Heart right ventricle (tissue), 16 donors: Measurements from ENCODE around the gene PLEKHA1. TPM values are rescaled to one million over a fixed set of nuclear protein-coding genes. Genes with fewer than 3 reads are reported as not detected.

ENCODE experiments used
- ATAC-seq, 8 donors: fragments of 200-7000 bp; cut with Tn5 transposase; one replicate each; pipeline ENCODE4 v1.9.1; 2020; ENCODE audit warnings: mild to moderate bottlenecking in 8 of 8, moderate library complexity in 8 of 8, moderate number of reproducible peaks in 1 of 8
- DNase-seq, 2 donors: peaks; one replicate each; pipeline ENCODE4 v3.0.0-alpha.2; 2020
- H3K27ac ChIP-seq, 10 donors: fragments of 200-600 bp; sonication (generic) in 2 of 10; one replicate each; pipeline versions ENCODE4 v1.5.0 to v1.8.0; 2020 to 2022; ENCODE audit warnings: mild to moderate bottlenecking in 3 of 10
- H3K27me3 ChIP-seq, 7 donors: fragments of 200-600 bp; one replicate each; pipeline ENCODE4 v1.8.0; 2021 to 2022; ENCODE audit warnings: mild to moderate bottlenecking in 2 of 7
- H3K36me3 ChIP-seq, 9 donors: fragments of 200-600 bp; sonication (generic) in 1 of 9; one replicate each; pipeline versions ENCODE4 v1.5.0 to v1.8.0; 2020 to 2022; ENCODE audit warnings: mild to moderate bottlenecking in 2 of 9
- H3K4me1 ChIP-seq, 9 donors: fragments of 200-600 bp; sonication (generic) in 1 of 9; one replicate each; pipeline versions ENCODE4 v1.5.0 to v1.8.0; 2020 to 2022; ENCODE audit warnings: mild to moderate bottlenecking in 4 of 9
- H3K4me3 ChIP-seq, 10 donors: fragments of 200-600 bp; sonication (generic) in 2 of 10; one replicate each; pipeline versions ENCODE4 v1.5.0 to v1.8.0; 2020 to 2022; ENCODE audit warnings: mild to moderate bottlenecking in 7 of 10, moderate library complexity in 2 of 10
- H3K9me3 ChIP-seq, 11 donors: fragments of 200-600 bp in 10 of 11; sonication (generic) in 2 of 11; one replicate each; pipeline versions ENCODE4 v1.5.0 to v1.8.0; 2013 to 2022; ENCODE audit warnings: mild to moderate bottlenecking in 2 of 11, control low read depth in 1 of 11, moderate library complexity in 1 of 11
- CTCF ChIP-seq, 9 donors: fragments of 200-600 bp; sonication (generic) in 2 of 9; IDR thresholded peaks; one replicate each; pipeline versions ENCODE4 v1.5.0 to v1.8.0; 2021 to 2022; ENCODE audit warnings: antibody characterized with exemption in 9 of 9, mild to moderate bottlenecking in 5 of 9, moderate library complexity in 1 of 9
- whole genome bisulfite sequencing, 2 donors: extraction: QIAGEN DNeasy Blood & Tissue Kit; methylation state at CpG; one replicate each; pipeline ENCODE4 v1.1.7; 2013; ENCODE audit warnings: inconsistent platforms in 1 of 2; 5-methylcytosine and 5-hydroxymethylcytosine counted together
- intact Hi-C, 10 donors: fragments of 100-400 bp; cut with DNase I; formaldehyde crosslinking; loops; one replicate each; pipeline versions ENCODE4 v1.11.1 to v1.14.2; 2022
- polyA plus RNA-seq, 2 donors: library from polyadenylated mRNA; stranded (reverse); fragments of 200-250 nt; gene quantifications; one replicate each; pipeline ENCODE4 v1.2.3, GENCODE V29; 2013
- total RNA-seq, 10 donors: library from RNA; stranded (reverse); fragmentation: NEBNext Ultra II Directional in 3 of 10; extraction: Animal tissue kit (Norgen Biotek cat#: 25700) in 3 of 10; gene quantifications; one replicate each; pipeline versions ENCODE4 v1.2.1 to v1.2.4, GENCODE V29; 2021 to 2023
- donor health status: Arrhythmogenic right ventricular cardiomyopathy.
- donor health status: ischemic (EF 13 %, LVEDD 7.1; RV severe dilation, severe dysfunction).
- donor health status: healthy with polysubstance abuse.
- donor health status: DM: no; HTN: yes; CAD: no.
- donor health status: DM: no; HTN: no; CAD: no.
- donor health status: ischemic (EF 25% LVEDD 6.9; RV normal size, moderate dysfunction).
- donor health status: ischemic (EF 25% LVEDD 5.7; RV mildly dilated, moderate dysfunction).
- donor health status: healthy.
- donor health status: DM: yes; HTN: yes; CAD: no.
- donor health status: Ischemic cardiomyopathy.
- donor health status: ischemic (EF 35%, LVEDD 5.7; RV mildly dilated, moderate dysfunction).
- donor health status: nonischemic (EF 11% LVEDD 7.7; RV severe dilation, severe dysfunction).
- donor health status: DM: yes; HTN: yes; CAD: no.
- donor health status: PGD.
- donor health status: ischemic (EF 29% LVEDD 5.4; RV normal size, mild dysfunction).
- donor health status: nonischemic (EF 23%, LVEDD 6.1; RV moderate dilation, normal function).

The PLEKHA1 gene
- total and polyA plus RNA-seq, 12 donors: 16.7 to 72.9 (median 49.4) TPM

- intact Hi-C loops: loop anchor here in 1 of 10 donors (5.0 kb wide), 1 partner anchor 46 kb away; no protein-coding TSS in a partner anchor
- ATAC-seq (no peak), DNase-seq (no peak)
- H3K27me3 ChIP-seq: peaks cover 0 to 13% (median 0%) of the 10 kb centered on the region in 7 donors
- H3K4me3 ChIP-seq: peak overlapping the region in 9 of 10 donors; percentile 52 to 95 (median 79)
- 43 to 47% methylated on average over 11 of the region's 11 CpGs for WGBS, 2 donors
- H3K9me3 ChIP-seq: peaks cover 0 to 3% (median 0%) of the 10 kb centered on the region in 11 donors
- peaks cover 0 to 74% (median 58%) of the 10 kb centered on the region in 9 donors for H3K4me1 ChIP-seq
- peak overlapping the region in 8 of 10 donors; percentile 15 to 99 (median 97) for H3K27ac ChIP-seq
- H3K36me3 ChIP-seq: peaks cover 0 to 6% (median 0%) of the 10 kb centered on the region in 9 donors
- no peak for TF ChIP-seq CTCF (IDR thresholded peaks at IDR 0.05)
Measured at GRCh38 chr10:122376364-122376961, 2.0 kb downstream of the PLEKHA1 start.

GRCh38 chr10:122379041-122379440, 4.5 kb downstream of the PLEKHA1 start:
- peaks cover 0 to 3% (median 0%) of the 10 kb centered on the region in 11 donors for H3K9me3 ChIP-seq
- peaks cover 0 to 6% (median 0%) of the 10 kb centered on the region in 9 donors for H3K36me3 ChIP-seq
- intact Hi-C loops: loop anchor here in 1 of 10 donors (5.0 kb wide), 1 partner anchor 43 kb away; no protein-coding TSS in a partner anchor
- H3K4me1 ChIP-seq: peaks cover 0 to 54% (median 35%) of the 10 kb centered on the region in 9 donors
- DNase-seq: no peak
- H3K27me3 ChIP-seq: no peaks in the 10 kb centered on the region
- ATAC-seq: no peak
- peak overlapping the region in 3 of 10 donors; percentile 6 to 18 (median 17) for H3K27ac ChIP-seq
- WGBS, 2 donors: 87 to 92% methylated on average over 5 of the region's 5 CpGs
- TF ChIP-seq CTCF (IDR thresholded peaks at IDR 0.05): no peak
- H3K4me3 ChIP-seq: no peak overlapping the region

GRCh38 chr10:122379537-122379936, 5.0 kb downstream of the PLEKHA1 start:
- Histone ChIP-seq H3K9me3 (peaks cover 0 to 3% (median 0%) of the 10 kb centered on the region in 11 donors), H3K4me3 (no peak overlapping the region), H3K36me3 (peaks cover 0 to 6% (median 0%) of the 10 kb centered on the region in 9 donors), H3K27me3 (no peaks in the 10 kb centered on the region), H3K4me1 (peaks cover 0 to 54% (median 35%) of the 10 kb centered on the region in 9 donors), H3K27ac (peak overlapping the region in 1 of 10 donors; percentile 17)
- ATAC-seq (no peak), DNase-seq (no peak)
- TF ChIP-seq CTCF (IDR thresholded peaks at IDR 0.05): no peak
- 95% methylated on average over 2 of the region's 2 CpGs for WGBS, 2 donors
- intact Hi-C loops: loop anchor here in 1 of 10 donors (5.0 kb wide), 1 partner anchor 43 kb away; no protein-coding TSS in a partner anchor

GRCh38 chr10:122380703-122381102, 6.2 kb downstream of the PLEKHA1 start:
- ATAC-seq (no peak), DNase-seq (no peak)
- H3K27me3 ChIP-seq: no peaks in the 10 kb centered on the region
- peaks cover 0 to 53% (median 35%) of the 10 kb centered on the region in 9 donors for H3K4me1 ChIP-seq
- peak overlapping the region in 2 of 10 donors; percentile 12 to 34 for H3K27ac ChIP-seq
- no peak for TF ChIP-seq CTCF (IDR thresholded peaks at IDR 0.05)
- intact Hi-C loops: no loop called here
- H3K36me3 ChIP-seq: peaks cover 0 to 6% (median 0%) of the 10 kb centered on the region in 9 donors
- WGBS, 2 donors: 72 to 78% methylated on average over 4 of the region's 4 CpGs
- peaks cover 0 to 3% (median 0%) of the 10 kb centered on the region in 11 donors for H3K9me3 ChIP-seq
- no peak overlapping the region for H3K4me3 ChIP-seq
